ENCODE measurements around the gene TMPRSS4.

TMPRSS4 gene

DNA sequence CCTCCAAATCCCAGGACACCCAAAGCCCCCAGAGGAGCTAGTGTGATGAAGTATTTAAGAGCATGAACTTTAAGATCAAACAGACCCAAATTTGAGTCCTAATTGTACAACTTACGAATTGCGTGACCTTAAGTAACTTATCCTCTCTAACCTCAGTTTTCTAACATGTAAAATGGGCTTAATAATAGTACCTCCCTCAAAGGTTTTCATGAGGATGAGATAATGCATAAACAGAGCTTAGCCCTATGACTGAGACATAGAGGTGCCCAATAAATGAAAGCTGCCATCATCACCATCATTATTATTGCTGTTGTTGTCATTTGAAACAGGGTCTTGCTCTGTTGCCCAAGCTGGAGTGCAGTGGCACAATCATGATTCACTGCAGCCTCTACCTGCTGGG is 90.4 kb downstream of the TMPRSS4 start:
- Histone ChIP-seq H3K9me3 (ENCODE audit: severe bottlenecking) (no peaks in the 10 kb centered on the region), H3K27ac (no peak overlapping the region), H3K27me3 (ENCODE audit: insufficient read depth, low read depth, severe bottlenecking) (no peaks in the 10 kb centered on the region), H3K4me3 (ENCODE audit: low read depth, low read length) (no peak overlapping the region), H3K36me3 (no peaks in the 10 kb centered on the region)
- DNase-seq: no peak
- TF ChIP-seq CTCF (IDR thresholded peaks at IDR 0.05; ENCODE audit: low read depth, low read length): no peak

- Histone ChIP-seq H3K27me3 (ENCODE audit: insufficient read depth, low read depth, severe bottlenecking) (no peaks in the 10 kb centered on the region), H3K4me3 (ENCODE audit: low read depth, low read length) (no peak overlapping the region), H3K36me3 (no peaks in the 10 kb centered on the region), H3K9me3 (ENCODE audit: severe bottlenecking) (no peaks in the 10 kb centered on the region), H3K27ac (no peak overlapping the region)
- DNase-seq: no peak
- TF ChIP-seq CTCF (IDR thresholded peaks at IDR 0.05; ENCODE audit: low read depth, low read length): no peak
These were observed 91.0 kb downstream of the TMPRSS4 start for GRCh38 chr11:118167906-118168305.

GRCh38 chr11:118168316-118168715 is 91.4 kb downstream of the TMPRSS4 start:
- no peaks in the 10 kb centered on the region for H3K9me3 ChIP-seq (ENCODE audit: severe bottlenecking)
- no peak for DNase-seq
- no peaks in the 10 kb centered on the region for H3K36me3 ChIP-seq
- no peak for TF ChIP-seq CTCF (IDR thresholded peaks at IDR 0.05; ENCODE audit: low read depth, low read length)
- H3K27ac ChIP-seq: no peak overlapping the region
- no peak overlapping the region for H3K4me3 ChIP-seq (ENCODE audit: low read depth, low read length)
- no peaks in the 10 kb centered on the region for H3K27me3 ChIP-seq (ENCODE audit: insufficient read depth, low read depth, severe bottlenecking)

DNA sequence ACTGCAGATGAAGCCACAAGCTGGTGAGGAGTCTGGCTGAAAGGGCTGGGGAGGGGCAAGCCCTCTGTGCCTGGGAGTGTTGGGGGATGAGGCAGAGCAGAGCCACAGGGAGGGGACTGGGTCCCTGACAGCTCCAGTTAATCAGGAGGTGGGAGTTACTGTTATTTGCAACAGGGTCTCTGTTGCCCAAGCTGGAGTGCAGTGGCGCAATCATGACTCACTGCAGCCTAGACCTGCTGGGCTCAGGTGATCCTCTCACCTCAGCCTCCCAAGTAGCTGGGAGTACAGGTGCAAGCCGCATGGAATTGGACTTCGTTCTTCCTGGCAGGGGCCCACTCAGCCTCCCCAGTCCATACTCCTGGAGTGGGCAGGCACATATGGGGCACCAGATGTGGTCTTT is 91.9 kb downstream of the TMPRSS4 start:
- no peak for DNase-seq
- H3K27me3 ChIP-seq (ENCODE audit: insufficient read depth, low read depth, severe bottlenecking): no peaks in the 10 kb centered on the region
- no peaks in the 10 kb centered on the region for H3K9me3 ChIP-seq (ENCODE audit: severe bottlenecking)
- no peak overlapping the region for H3K4me3 ChIP-seq (ENCODE audit: low read depth, low read length)
- no peak overlapping the region for H3K27ac ChIP-seq
- no peak for TF ChIP-seq CTCF (IDR thresholded peaks at IDR 0.05; ENCODE audit: low read depth, low read length)
- no peaks in the 10 kb centered on the region for H3K36me3 ChIP-seq

DNA sequence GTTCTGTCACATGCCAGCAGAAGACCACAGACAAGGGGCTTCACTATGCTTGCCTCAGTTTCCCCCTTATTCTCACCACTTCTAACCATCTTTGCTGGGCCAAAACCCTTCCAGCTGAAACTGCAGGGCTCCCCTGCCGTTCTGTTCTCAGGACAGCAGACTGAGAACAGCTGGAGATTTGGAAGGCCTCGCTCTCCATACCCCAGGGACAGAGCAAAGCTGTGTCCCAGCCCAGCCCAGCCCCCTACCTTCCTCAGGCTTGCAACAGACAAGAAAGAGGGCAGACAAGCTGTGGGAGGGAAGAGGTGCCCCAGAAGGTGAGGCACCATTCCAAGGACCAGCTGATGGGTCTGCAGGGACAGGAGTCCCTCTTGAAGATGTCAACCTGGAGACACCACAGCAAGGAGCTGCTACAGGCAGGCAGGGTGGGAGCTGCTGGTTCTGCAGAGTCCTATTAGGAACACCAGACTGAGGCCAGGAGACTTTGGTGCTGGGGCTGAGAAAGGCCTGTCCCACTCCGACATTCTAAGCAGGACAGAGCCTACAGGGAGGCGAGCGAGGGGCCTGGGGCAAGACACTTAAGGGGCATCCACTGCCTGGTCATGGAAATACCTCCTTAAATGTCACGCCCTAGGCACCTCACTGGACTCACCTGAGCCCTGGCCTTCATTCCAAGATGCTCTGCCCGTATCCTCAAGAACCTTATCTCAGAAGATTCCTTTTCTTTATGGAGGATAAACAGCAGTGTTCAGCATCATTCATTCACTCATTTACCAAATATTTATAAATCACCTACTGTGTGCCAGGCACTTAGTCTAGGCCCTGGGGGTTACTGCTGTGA is 92.6 kb downstream of the TMPRSS4 start:
- no peak for TF ChIP-seq CTCF (IDR thresholded peaks at IDR 0.05; ENCODE audit: low read depth, low read length)
- H3K4me3 ChIP-seq (ENCODE audit: low read depth, low read length): no peak overlapping the region
- H3K27ac ChIP-seq: no peak overlapping the region
- no peaks in the 10 kb centered on the region for H3K9me3 ChIP-seq (ENCODE audit: severe bottlenecking)
- H3K27me3 ChIP-seq (ENCODE audit: insufficient read depth, low read depth, severe bottlenecking): no peaks in the 10 kb centered on the region
- no peaks in the 10 kb centered on the region for H3K36me3 ChIP-seq
- no peak for DNase-seq

DNA sequence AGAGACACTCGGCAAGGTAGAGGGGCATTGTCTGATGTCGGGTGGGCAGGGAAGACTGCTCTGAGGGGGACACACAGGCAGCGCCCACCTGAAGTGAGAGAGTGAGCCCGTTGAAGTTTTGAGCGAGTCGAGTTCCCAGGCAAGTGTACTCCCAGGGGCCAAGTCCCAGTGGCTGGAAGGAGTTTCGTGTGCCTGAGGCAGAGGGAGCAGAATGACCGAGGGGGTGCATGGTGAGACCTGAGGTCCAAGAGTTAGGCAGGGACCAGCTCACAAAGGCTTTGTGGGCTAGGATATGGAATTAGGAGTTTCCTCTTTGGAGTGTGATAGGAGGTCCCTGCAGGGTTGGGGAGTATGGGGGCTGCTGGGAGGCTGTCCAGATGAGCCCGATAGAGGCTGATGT is 93.4 kb downstream of the TMPRSS4 start:
- DNase-seq: no peak
- Histone ChIP-seq H3K4me3 (ENCODE audit: low read depth, low read length) (no peak overlapping the region), H3K9me3 (ENCODE audit: severe bottlenecking) (no peaks in the 10 kb centered on the region), H3K27ac (no peak overlapping the region), H3K27me3 (ENCODE audit: insufficient read depth, low read depth, severe bottlenecking) (no peaks in the 10 kb centered on the region), H3K36me3 (no peaks in the 10 kb centered on the region)
- TF ChIP-seq CTCF (IDR thresholded peaks at IDR 0.05; ENCODE audit: low read depth, low read length): no peak

Measured in WERI-Rb-1 (cell line).